ENCODE data around the gene GFPT2. TPM values are rescaled to one million over a fixed set of nuclear protein-coding genes. Genes with fewer than 3 reads are reported as not detected.

The GFPT2 gene
- total RNA-seq, 1 donor from 2014 or later = 0.53 TPM

DNA sequence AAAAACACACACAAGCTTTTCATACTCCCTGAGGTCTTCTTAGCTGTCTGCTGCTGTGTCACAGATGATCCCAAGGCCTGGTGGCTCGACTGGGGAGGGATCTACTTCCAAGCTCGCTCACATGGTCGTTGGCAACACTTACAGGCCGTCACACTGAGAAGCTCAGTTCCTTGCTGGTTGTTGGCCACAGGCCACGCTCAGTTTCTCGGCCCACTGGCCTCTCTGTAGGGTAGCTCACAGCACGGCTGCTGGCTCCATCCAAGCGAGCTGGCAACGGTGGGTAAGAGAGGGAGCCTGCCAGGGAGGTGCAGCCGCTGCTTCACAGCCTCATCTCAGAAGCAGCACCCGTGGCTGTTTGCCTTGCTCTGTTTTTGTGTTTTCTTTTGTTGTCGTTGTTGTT, 43.8 kb upstream of the GFPT2 start:
- no peak for FAIRE-seq
- TF ChIP-seq, protein P1, sequence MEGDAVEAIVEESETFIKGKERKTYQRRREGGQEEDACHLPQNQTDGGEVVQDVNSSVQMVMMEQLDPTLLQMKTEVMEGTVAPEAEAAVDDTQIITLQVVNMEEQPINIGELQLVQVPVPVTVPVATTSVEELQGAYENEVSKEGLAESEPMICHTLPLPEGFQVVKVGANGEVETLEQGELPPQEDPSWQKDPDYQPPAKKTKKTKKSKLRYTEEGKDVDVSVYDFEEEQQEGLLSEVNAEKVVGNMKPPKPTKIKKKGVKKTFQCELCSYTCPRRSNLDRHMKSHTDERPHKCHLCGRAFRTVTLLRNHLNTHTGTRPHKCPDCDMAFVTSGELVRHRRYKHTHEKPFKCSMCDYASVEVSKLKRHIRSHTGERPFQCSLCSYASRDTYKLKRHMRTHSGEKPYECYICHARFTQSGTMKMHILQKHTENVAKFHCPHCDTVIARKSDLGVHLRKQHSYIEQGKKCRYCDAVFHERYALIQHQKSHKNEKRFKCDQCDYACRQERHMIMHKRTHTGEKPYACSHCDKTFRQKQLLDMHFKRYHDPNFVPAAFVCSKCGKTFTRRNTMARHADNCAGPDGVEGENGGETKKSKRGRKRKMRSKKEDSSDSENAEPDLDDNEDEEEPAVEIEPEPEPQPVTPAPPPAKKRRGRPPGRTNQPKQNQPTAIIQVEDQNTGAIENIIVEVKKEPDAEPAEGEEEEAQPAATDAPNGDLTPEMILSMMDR (IDR thresholded peaks at IDR 0.05; ENCODE audit: insufficient read depth, low read length, severe bottlenecking) = no peak
- Histone ChIP-seq H3K4me3 (ENCODE audit: low read depth, low read length) (no peak overlapping the region), H3K36me3 (ENCODE audit: control insufficient read depth, insufficient read depth, low read length) (no peaks in the 10 kb centered on the region), H3K27me3 (ENCODE audit: control insufficient read depth, insufficient read depth, low read length) (no peaks in the 10 kb centered on the region)
- no peak for DNase-seq (ENCODE audit: low read depth)

DNA sequence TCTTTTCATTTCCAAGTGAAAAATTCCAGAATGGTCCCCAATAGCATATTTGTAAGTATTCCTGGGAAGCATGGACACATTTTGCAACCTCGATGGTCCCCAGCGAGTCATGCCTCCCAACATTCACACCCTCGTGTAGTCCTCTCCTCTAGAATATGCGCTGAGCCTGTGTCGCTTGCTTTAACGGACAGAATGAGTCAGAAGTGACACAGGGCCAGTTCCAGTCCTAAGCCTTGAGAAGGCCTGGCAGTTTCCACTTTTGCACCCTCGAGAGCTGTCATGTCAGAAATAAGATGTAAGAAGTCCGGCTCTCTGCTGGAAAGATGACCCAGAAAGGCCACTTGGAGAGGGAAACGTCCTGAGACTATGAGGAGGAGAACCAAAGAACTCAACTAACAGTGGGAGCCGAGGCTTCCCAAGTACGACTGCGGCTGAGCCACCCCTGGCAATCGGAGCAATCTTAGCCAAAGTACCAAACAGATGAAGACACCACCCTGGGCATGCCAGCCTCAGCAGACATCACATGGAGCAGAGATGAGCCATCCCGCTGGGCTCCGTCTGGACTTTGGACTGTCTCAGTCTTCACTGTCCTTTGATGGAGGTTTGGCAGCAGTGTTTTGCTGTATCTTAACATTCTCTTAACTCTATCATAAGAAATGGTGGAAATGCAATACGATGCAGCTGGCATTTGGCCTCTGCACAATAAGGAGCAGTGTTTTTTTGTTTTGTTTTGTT, 42.6 kb upstream of the GFPT2 start:
- Histone ChIP-seq H3K36me3 (ENCODE audit: control insufficient read depth, insufficient read depth, low read length) (no peaks in the 10 kb centered on the region), H3K4me3 (ENCODE audit: low read depth, low read length) (no peak overlapping the region), H3K27me3 (ENCODE audit: control insufficient read depth, insufficient read depth, low read length) (no peaks in the 10 kb centered on the region)
- DNase-seq (ENCODE audit: low read depth) (no peak), FAIRE-seq (no peak)
- TF ChIP-seq, protein P1 (IDR thresholded peaks at IDR 0.05; ENCODE audit: insufficient read depth, low read length, severe bottlenecking) = no peak

DNA sequence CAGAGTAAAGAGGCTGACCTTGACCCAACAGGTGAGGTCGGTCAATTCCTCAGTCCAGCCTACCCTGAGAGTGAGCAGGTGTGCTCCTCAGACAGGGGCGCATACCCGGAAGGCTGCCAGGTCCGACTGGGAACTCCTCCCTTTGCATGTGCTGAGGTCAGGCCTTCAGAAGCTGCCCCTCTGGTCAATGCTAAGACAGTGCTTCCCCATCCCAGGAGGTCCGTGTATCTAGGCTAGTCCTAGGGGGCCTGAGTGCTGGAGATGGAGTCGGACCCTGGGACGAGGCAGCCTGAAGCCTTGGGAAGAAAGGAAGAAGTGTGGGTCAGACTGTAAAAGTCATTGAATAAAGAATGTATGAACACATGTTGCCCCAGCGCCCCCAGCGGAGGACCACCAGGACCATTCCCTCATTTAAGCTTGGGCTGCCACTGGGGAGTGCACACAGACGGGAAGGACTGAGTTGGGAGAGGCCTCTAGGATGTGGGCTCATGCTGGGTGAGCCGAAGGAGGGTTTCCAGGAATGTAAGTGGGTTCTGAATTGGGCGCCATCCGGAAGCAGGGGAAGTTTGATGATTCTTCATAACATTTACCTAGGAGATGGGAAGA, 41.0 kb upstream of the GFPT2 start:
- Histone ChIP-seq H3K4me3 (ENCODE audit: low read depth, low read length) (no peak overlapping the region), H3K36me3 (ENCODE audit: control insufficient read depth, insufficient read depth, low read length) (no peaks in the 10 kb centered on the region), H3K27me3 (ENCODE audit: control insufficient read depth, insufficient read depth, low read length) (no peaks in the 10 kb centered on the region)
- DNase-seq (ENCODE audit: low read depth) (no peak), FAIRE-seq (peak; percentile 13)
- TF ChIP-seq, protein P1 (IDR thresholded peaks at IDR 0.05; ENCODE audit: insufficient read depth, low read length, severe bottlenecking) = no peak

- Histone ChIP-seq H3K4me3 (ENCODE audit: low read depth, low read length) (no peak overlapping the region), H3K27me3 (ENCODE audit: control insufficient read depth, insufficient read depth, low read length) (no peaks in the 10 kb centered on the region), H3K36me3 (ENCODE audit: control insufficient read depth, insufficient read depth, low read length) (no peaks in the 10 kb centered on the region)
- FAIRE-seq = no peak
- TF ChIP-seq, protein P1 (IDR thresholded peaks at IDR 0.05; ENCODE audit: insufficient read depth, low read length, severe bottlenecking) = no peak
- no peak for DNase-seq (ENCODE audit: low read depth)
Observed at GRCh38 chr5:180391276-180391675, 38.1 kb upstream of the GFPT2 start.

DNA sequence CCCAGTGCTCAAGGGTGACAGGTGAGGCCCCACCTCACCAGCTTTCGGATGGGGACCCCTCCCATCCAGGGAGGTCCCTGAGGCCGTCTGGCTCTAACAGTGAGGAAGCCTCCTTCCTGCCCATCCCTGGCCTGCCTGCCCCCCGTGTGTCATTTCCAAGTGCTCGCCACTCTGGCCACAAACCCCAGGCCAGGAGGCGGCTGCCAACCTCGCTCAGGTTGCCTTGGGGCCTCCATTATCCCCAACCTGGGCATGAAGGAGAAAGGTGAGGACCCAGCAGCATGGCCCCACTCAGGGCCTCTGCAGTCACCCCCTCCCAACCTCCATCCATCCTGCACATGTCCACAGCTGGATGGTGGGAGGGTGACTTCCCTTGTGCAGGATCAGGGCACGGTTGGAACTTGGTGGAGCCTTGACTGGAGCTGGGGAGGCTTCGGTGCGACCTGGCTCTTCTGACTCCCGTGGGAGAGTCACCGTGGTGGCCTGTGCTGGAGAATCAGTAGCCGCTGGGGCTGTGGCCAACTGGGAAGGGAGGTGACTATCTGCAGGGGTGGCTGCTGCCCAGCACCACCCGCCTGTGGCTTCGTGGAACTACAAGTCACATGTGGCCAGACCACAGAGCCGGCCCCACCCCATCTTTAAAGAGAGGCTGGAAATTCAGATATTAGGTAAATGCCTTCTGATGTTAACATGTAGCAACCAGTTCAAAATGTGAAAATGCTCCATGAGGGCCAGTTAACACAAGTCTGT, 37.5 kb upstream of the GFPT2 start:
- TF ChIP-seq, protein P1 (IDR thresholded peaks at IDR 0.05; ENCODE audit: insufficient read depth, low read length, severe bottlenecking) = no peak
- H3K27me3 ChIP-seq (ENCODE audit: control insufficient read depth, insufficient read depth, low read length) = no peaks in the 10 kb centered on the region
- no peak for DNase-seq (ENCODE audit: low read depth)
- no peak for FAIRE-seq
- H3K36me3 ChIP-seq (ENCODE audit: control insufficient read depth, insufficient read depth, low read length) = no peaks in the 10 kb centered on the region
- no peak overlapping the region for H3K4me3 ChIP-seq (ENCODE audit: low read depth, low read length)
